NCI-H446 (cell line): ENCODE measurements around the gene ST8SIA5.
A peak's percentile ranks its signal among the peaks of the same experiment; 100 is the strongest.

Experiments
- DNase-seq, 2 experiments: peaks; one replicate each; lab custom pipeline; 2025; lab: John Stamatoyannopoulos, UW

The ST8SIA5 gene

DNA sequence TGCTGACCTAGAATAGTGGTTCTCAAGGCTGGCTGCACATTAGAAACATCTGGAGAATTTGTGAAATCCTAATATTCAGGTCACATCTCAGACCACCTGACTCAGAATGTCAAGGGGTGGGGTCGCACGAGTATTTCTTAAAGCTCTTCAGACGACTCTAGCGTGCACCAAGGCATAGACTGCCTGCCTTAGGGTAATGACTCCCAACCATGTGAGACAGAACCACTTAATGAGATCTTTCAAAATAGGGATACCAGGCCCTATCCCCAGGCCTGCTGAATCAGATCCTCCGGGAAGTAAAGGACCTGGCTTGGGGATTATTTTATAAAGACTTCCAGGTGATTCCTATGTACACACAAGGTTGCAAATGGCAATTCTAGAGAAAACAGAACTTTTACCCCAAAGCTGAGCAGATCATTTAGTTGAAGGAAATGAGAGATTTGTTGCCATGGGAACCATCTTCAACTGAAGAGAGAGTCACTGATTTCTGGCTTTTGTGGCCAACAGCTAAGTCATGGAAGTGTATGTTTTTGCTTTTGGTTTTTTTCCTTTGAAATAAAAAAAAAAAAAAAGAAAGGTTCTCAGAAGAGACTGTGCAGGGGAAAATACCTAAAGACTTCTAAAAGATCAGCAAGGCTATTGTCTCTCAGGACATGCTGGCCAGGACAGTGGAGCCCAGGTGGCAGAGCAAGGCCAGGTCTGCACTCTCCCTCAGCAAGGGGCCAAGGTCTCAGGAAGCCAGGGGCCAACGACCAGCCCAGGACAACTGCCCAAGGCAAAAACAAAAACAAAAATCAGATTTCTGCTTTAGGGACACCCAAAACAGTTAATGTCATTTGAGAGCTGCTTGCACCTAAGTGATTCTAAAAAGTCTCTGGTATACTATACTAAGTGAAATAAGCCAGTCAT, 84.5 kb downstream of the ST8SIA5 start:
- no peak for DNase-seq

DNA sequence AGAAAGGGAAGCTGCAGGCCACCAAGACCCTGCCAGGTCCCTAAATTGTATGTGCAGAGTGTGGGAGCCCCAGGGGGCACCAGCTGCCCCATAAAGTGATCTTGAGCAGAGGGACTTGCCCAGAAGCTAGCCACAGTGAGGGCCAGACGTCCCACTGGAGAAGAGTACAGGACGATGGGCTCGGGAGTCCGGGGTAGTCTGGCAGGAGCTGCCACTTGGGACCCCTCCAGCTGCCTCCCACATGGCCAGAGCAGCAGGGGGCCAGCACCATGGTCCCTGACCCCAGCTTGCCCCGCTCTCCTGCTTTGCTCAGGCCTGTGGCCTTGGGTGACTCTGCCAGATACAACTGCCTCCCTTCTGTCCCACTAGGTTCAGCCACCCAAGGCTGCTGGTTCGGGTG, 88.2 kb downstream of the ST8SIA5 start:
- DNase-seq, result no peak

DNA sequence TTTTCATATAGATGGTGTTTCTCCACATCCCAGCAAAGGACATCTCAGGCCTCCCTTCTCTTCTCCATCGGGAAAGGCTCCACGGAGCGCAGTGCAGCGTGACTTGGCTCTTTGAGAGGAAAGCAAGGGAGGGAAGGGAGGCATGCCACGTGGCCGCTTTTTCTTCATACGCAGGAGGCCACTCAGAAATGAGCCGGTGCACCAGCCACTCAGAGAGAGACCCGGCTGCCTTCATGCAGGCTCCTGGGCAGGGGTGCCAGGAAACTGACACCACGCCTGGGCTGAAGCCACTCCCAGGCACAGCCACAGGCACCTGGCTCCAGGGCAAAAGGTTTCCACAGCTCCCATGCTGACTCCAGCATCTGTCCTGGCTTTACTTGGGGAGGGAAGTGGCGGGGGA, 88.7 kb downstream of the ST8SIA5 start:
- DNase-seq, result no peak

DNA sequence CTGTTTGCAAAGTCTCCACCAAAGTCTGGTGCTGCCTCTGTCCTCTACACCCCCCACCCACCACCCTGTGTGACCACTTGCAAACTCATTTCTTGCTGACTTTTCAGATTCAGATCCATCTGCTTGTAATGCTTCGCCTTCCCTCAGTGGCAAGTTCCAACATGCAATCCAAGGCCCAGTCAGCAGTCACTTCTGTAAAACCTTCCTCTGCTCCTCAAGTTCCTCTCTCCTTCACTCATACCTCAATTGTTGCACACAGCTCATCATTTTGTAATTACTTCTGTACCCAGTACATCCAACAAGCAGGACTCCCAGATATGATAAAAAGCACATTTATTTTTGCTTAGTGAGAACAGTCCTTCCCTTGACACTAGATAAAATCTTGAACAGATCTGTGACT, 93.3 kb downstream of the ST8SIA5 start:
- no peak for DNase-seq

DNA sequence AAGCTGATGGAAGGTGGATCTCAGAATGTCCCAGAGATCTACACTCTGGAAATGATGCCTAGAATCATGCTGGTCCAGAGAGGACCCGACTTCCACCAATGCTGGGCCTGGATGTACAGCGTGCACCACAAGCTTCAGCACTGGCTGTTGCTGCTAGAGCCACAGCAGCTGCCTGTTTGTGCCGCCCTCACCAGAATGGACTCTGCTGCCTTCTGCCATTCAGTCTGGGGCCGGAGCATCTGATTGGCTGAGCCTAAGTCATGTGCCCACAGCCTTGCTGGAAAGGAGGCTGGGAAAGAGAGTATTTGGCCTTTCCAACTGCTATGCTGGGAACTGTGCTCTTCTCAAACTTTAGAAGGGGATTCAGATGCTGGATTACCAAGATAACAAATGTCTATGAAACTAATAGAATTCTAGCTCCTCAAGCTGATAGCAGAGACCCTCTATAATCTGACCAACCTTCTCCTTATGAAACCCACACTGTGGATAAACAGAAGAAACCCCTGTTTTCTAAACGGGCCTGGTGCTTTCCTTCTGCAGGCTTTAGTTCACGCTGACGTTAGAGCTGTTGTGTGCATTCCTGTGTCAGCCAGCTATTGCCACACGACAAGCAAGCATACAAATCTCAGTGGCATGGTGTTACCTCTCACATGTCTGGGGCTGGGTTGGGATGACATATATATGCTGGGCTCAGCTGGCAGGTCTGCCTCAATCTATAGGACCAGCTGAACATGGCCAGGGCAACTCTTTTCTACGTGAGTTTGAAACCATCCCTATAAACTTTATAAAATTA, 95.7 kb downstream of the ST8SIA5 start:
- peak in 1 of 2 experiments; percentile 40 for DNase-seq

DNA sequence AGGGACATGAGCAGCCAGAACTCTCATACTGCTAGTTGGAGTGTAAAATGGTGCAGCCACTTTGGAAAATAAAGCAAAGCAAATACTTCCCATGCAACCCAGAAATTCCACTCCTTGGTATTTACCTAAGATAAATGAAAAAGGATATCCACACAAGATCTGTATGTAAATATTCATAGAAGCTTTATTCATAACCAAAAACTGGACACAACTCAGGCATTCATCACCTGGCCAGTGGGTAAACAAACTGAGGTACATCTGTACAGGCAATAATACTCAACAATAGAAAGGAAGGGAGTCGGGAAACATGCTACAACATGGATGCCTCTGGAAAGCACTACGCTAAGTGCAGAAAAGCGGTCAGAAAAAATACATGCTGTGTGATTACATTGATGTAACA, 97.4 kb downstream of the ST8SIA5 start:
- DNase-seq, result no peak

DNA sequence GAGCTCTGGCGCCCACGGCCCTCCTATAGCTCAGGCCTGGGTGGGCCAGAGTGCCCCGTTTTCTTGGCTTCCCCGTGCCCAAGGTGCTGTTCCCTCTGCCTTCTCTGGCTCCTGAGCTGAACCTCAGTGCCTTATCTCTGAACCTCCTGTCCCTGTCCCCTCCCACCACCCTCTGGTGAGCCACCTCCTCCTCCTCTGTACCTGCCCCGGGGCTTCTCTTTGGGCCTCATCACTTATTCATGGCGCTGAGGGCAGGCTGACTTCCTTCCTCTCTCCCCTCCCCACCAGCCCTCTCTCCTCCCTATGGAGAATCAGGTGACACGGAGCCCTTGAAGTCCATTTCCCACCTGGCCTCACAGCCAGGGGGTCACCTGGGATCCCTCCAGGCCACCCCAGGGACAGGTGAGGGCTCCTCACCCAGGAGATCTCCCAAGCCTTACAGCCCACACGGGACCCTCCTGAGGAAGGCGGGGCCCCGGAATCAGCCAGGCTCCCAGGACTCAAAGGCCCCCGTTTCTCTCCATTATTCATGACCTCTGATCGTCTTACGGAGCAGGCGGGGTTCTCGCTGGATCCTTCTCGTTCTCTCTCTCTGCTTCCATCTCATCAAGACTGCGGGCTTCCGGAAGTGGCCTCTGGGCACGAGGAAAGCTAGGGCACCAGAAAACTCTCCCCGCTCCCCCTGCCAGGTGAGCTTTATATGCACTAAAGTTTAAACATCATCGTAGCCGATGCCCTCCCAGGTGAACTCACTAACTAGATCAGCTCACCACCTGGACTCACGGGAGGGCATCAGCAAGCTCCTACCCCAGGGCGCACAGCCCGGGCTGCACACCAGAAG, 99.5 kb downstream of the ST8SIA5 start, which contains the start of gene LOXHD1:
Gene LOXHD1, minus strand, starts transcription at position 106 of the 841 bp plus-strand sequence. CDS start 187 bp downstream, outside the sequence.
- DNase-seq, result no peak

DNA sequence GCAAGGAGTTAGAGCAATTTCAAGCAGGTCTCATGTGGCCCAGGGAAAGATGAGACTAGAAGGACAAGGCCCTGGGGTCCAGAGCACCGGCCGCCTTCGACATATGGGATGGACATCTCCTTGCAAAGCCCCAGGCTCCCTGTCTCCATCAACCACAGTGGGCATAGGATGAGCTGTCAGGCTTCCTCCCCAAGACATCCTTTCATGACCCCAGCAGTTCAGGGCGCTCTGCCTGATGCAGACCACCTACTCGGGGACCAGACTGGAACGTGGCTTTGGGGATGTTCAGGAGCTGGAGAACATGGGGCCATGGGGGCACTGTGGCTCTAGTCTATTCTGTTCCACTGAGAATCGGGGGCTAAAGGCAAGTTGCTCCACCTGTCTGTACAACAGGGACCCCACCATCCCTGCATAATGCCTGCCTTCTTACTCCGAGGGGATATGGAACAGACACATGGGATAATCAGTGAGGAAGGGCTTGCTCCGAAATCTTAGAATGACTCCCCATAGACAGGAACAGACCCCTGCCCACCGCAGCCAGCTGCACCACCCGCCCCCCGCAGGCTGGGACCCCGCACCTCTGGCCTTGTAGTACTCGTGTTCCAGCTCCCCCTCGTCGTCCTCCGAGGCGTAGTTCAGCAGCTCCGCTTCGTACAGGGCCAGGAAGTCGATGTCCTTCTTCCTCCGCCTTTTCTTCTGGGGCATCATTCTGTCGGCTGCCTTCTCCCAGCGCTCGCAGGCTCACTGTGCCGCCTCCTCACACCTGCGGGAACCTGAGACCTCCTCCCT, 100.3 kb downstream of the ST8SIA5 start:
- no peak for DNase-seq

DNA sequence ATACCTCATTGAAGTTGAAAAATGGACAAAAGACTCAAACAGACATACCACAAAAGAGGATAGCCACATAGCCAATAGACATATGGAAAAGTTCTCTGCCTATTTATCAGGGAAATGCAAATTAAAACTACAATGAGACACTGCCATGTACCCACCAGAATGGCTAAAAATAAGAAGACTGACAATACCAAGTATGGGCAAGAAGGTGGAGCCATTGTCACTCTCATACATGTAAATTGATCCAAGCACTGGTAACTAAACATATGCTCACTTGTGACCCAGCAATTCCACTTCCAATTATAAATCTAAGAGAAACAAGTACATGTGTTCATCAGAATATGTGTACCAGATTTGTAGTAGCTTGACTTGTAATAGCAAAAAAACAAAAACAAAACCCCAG, 104.5 kb downstream of the ST8SIA5 start:
- no peak for DNase-seq

DNA sequence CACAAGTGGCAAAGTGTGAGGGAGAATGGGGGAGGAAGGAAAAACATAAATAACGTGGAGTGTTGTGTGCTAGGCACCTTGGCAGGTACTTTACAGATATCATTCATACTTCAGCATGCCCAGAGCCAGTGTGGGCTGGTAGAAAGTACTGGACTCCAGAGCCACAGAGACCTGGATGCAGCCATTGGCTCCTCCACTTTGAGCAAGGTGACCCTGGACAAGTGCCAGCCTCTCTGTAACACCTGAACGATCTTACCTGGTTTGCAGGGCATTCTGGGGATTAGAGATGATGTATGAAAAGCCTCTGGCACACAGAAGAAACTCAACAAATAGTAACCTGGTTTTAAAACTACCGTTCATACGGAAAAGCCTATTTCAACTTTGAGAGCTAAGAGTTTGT, 106.2 kb downstream of the ST8SIA5 start:
- no peak for DNase-seq

DNA sequence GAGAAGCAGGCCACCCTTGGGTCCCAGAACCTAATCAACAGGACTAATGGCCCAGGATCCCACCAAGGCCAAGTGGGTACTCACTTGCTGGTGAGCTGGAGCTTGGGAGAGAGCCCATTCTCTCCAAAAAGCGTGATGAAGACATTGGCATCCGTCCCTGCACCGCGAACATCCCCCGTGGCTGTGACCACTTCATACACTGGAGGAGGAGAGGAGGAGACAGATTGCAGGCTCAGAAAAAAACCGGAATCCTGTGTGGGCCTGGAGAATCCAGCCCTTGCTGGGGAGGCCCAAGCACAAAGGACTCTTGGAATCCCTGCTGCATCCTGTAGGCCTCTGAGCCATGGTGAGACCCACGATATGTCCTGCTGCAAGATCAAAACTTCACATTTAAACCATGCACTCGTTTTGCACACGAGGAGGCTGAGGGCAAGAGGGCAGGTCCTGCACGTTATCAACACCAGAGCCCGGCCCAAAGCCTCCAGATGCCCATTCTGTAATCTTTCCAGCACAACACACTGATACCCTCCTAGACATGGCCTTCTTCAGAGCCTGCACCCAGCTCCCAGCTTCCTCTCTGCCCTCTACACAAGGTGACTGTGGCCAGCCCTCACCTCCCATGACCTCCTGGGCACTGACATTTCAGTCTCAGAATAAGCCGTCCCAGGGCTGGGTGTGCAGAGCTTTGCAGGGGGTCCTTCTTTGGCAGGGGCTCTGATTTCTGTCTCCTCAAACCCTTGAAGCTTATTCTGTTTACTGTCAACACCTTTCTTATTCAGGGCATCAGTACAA, 107.6 kb downstream of the ST8SIA5 start:
- no peak for DNase-seq

DNA sequence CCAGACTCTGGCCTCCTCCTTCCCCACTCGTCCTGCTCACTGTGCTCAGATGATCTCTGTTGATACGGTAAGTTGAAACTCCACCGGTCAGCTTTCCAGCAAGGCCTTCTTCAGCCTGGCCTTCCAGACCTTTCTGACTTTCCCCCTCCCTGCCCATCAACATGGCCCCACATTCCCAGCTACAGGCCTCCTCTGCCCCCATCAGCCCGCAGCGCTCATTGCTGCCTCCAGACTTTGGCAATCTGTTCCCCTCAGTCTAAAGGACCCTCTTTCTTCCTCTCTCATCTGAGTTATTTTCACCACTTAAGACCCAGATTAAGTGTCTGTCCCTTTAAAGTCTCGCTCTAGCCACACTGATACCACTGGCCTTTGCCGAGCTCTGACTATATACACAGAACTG, 110.4 kb downstream of the ST8SIA5 start:
- no peak for DNase-seq

DNA sequence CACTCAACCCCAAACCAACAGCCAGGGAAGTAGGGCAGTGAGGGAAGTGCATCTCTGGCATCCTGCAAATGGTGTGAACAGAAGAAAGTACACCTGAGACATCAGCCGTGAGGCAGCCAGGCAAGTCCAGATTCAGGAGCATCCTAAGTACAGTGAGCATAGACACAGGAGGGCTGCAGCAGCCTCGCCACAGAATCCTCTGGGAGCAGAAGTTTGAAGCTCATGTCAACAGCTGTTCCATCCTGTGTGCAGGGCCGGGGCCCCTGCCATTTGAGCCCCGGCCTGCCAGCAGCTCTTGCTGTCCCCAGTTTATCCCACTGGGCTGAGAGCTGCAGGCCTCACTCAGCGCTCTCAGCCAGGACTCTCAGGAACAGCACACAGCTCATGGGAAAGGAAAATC, 114.3 kb downstream of the ST8SIA5 start:
- DNase-seq, result no peak

DNA sequence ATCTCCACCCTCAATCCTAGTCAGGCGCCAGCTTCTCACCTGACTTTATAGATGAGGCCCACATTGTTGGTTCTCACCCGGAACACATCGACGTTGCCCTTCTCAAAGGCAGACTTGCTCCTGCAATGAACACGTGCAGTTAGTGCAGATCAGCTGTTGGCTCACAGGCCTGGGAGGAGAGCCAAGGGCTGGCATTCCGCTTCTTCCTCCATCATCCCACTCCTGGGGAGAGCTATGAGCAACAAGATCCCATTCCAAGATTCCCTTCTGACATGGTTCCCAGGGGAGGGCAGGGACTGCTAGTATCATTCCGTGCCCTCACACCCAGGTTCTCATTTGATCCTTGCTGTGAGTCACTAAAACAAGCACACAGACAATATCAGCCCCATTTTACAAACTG, 114.9 kb downstream of the ST8SIA5 start:
- DNase-seq, result peak; percentile 20 to 80

DNA sequence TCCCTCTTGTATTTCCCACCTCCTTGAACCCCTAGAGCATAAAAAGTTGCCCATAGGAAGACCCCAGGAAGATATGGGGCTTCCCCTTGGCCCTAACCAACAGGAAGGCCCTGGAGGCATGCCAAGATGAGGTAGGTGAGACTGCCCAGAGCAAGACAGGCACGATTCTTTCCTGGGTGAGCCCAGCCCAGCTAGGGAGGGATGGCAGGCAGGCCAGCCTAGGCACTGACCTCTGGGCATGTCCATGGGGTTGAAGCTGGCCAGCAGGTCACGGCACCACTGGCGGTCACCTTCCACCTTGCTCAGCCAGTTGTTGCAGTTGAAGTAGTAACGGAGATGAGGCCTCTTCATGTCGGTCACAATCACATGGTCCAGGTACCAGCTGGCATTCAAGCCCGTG, 117.5 kb downstream of the ST8SIA5 start:
- DNase-seq, result no peak

DNA sequence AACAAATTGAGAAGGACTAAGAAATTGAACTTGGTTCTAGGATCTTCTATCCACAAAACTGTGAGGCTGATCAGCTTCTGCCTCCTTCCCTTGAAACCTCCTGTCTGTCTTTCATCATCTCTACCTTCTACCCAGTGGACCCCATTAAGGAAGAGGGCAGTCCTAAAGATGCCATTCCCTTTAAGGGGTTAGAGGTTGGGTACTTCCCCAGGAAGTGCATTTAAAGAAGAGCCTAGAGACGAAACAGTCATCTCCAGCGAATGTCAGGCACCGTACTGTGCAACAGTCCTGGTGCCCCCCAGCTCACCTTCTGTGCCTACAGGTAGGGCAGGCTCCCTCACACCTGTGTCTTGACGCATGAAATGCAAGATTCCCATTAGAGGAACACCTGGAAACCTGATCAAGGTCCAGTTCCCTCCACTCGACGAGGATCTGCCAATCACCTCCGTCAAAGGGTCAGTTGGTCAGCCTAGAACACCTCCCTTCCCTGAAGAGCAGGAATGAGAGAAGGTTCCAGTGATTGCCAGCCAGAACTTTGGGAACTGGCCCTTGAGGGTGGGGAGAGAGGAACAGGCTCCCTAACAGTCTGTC, 120.7 kb downstream of the ST8SIA5 start:
- no peak for DNase-seq

DNA sequence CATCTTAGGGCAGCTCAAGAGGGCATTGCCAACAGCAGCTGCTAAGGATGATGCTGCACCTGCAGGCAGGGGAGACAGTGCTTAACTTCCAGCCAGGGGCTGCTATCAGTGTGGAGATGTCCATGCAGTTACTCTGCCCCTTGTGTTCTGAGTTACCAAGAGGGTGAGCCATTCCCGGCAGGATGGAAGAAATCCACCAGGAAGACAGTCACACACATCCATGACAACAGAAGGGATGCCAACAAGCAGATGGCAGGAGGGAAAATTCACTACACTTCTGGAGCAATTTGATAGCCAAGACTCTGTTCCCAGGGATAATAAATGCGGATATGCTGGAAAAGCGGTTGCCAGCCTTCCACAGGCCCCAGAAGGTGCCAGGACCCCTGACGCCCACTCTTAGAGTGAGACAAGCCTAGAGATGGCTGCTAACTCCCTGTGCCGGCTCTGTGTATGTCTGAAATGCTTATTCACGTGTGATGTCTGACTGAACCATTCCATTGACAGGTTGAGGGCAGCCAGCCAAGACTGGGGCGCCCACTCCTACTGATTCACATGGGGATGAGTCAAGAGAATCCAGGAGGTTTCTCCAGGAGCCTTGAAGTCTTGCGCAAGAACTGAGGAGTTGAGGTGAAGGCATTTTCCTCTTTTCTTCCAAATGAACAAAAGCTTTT, 124.3 kb downstream of the ST8SIA5 start:
- DNase-seq, result peak; percentile 65 to 91

DNA sequence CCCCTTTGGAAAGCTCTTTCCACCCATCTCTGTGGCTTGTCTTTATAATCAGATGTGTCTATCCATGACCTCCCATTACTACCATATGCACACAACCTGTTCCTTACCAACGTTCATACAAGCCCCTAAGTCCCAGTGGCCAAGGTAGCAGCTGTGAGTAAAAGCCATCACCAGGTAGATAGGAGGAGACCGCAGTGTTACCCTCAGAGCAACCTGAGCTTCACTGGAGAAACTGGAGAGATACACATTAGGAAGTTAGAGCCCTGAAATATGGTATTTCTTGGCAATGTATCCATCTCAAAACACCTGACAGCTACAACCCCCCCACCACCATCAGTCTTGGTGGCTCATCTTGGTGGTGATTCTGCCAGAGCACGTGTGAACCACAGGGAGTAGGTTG, 125.9 kb downstream of the ST8SIA5 start:
- no peak for DNase-seq

DNA sequence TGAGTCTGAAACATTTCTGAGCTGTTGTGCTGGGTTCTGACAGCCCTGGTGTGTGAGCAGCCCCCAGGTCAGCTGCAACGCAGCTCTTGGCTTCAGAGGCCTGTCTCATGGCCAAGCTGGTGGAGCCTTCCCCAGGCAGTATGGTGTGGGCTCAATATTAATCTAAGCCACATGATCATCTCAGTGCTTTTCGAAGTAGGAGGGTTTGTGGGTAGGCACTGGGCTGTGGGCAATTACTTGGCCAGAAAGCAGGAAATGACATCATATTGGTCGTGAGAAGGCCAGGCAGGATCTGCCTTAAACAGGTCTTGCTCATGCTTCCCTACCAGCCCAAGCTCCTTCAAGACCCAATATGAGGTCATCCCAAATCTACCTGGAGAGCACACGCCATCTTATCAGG, 126.7 kb downstream of the ST8SIA5 start:
- no peak for DNase-seq

DNA sequence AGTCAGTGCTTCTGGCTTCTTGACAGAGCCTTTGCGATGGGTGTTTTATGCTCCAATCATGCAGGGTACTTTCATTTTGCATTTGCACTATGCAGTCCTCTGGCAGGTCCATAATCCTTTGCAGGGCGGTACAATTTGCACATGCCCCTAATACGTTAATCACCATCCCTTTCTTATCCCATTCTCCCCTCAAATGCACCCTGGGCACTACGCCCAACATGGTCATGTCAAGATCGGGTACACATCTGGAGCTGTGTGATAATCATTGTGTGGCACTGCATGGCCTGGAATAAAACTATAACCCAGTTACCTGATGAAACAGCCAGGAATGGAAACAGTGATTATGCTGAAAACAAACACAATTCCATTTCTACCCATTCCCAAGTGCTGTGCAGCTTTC, 127.5 kb downstream of the ST8SIA5 start:
- DNase-seq, result no peak
